Endothelial cell of umbilical vein (primary cell): ENCODE results near the gene NTN4. TPM values are rescaled to one million over a fixed set of nuclear protein-coding genes. Genes with fewer than 3 reads are reported as not detected.

ENCODE experiments used
- BruUV-seq: library from RNA; stranded (reverse); fragments of 400-500 nt; replicated peaks from 2 replicates; lab custom pipeline; 2021; lab: Mats Ljungman, UMichigan
- CTCF ChIA-PET: fragments of 300-600, 350-600 bp; sonication (Branson Sonifier 250); formaldehyde crosslinking; loops from one replicate; lab custom pipeline; 2021; ENCODE audit warnings: antibody characterized with exemption, inconsistent platforms; lab: Charles Lee
- POLR2A ChIA-PET: fragments of 300-600, 350-600 bp; sonication (Branson Sonifier 250); formaldehyde crosslinking; loops from one replicate; lab custom pipeline; 2021; ENCODE audit warnings: antibody characterized with exemption, inconsistent platforms; lab: Charles Lee
- DNase-seq: peaks from one replicate; pipeline ENCODE4 v3.0.0-alpha.2; 2011; ENCODE audit warnings: low read depth, low spot score
- FAIRE-seq: peaks from 2 replicates; lab custom pipeline; 2011; peaks lifted over from hg19 to GRCh38; lab: Jason Lieb, UNC
- H2AFZ ChIP-seq: 2 replicates; pipeline ENCODE4 v1.6.0; 2012; ENCODE audit warnings: low read depth, low read length, control low read depth, inconsistent platforms
- H3K27ac ChIP-seq: 2 replicates; pipeline ENCODE4 v1.5.1; 2011; ENCODE audit warnings: low read depth, mild to moderate bottlenecking, control low read depth, low read length, moderate library complexity; ENCODE audit not compliant: insufficient read depth
- H3K27me3 ChIP-seq, 2 experiments: 2 replicates each; pipeline versions ENCODE4 v1.6.0 to v1.6.1; 2011; ENCODE audit warnings: low read length in 2 of 2, mixed read lengths in 1 of 2; ENCODE audit not compliant: control insufficient read depth in 2 of 2, insufficient read depth in 2 of 2
- H3K36me3 ChIP-seq, 2 experiments: 2 replicates in 1 of 2; 3 replicates in 1 of 2; pipeline ENCODE4 v1.5.1; 2011; ENCODE audit warnings: low read length in 2 of 2, mild to moderate bottlenecking in 1 of 2, moderate library complexity in 1 of 2; ENCODE audit not compliant: control insufficient read depth in 2 of 2, insufficient read depth in 2 of 2; ENCODE audit errors: extremely low read depth in 1 of 2
- H3K4me1 ChIP-seq: 3 replicates; pipeline ENCODE4 v1.5.1; 2011; ENCODE audit warnings: mild to moderate bottlenecking, low read length; ENCODE audit not compliant: control insufficient read depth, insufficient read depth; ENCODE audit errors: extremely low read depth
- H3K4me2 ChIP-seq: 2 replicates; pipeline ENCODE4 v1.6.1; 2011; ENCODE audit warnings: low read length, control low read depth, mixed read lengths; ENCODE audit not compliant: insufficient read depth
- H3K4me3 ChIP-seq, 3 experiments: fragments of 200-600 bp in 1 of 3; sonication (generic), shearing (Covaris generic) in 1 of 3; replicated peaks in 1 of 3; 2 replicates each; pipeline ENCODE4 v1.5.1; 2011 to 2016; ENCODE audit warnings: control low read depth in 3 of 3, low read length in 3 of 3, mild to moderate bottlenecking in 2 of 3, inconsistent platforms in 1 of 3, low read depth in 1 of 3, moderate library complexity in 1 of 3; ENCODE audit not compliant: insufficient read depth in 1 of 3
- H3K79me2 ChIP-seq: 2 replicates; pipeline ENCODE4 v1.6.0; 2012; ENCODE audit warnings: low read length, inconsistent platforms; ENCODE audit not compliant: control insufficient read depth, insufficient read depth
- H3K9ac ChIP-seq: replicated peaks from 2 replicates; pipeline ENCODE3; 2011; ENCODE audit warnings: low read length, control low read depth; ENCODE audit not compliant: insufficient read depth; ENCODE audit errors: extremely low read depth
- H3K9me1 ChIP-seq: replicated peaks from 3 replicates; pipeline ENCODE4 v1.6.0; 2011; ENCODE audit warnings: mild to moderate bottlenecking, low read length; ENCODE audit not compliant: control insufficient read depth, insufficient read depth; ENCODE audit errors: extremely low read depth
- H3K9me3 ChIP-seq: replicated peaks from 2 replicates; pipeline ENCODE4 v1.5.1; 2012; ENCODE audit warnings: low read length, inconsistent platforms; ENCODE audit not compliant: control insufficient read depth, insufficient read depth
- H4K20me1 ChIP-seq: replicated peaks from 2 replicates; pipeline ENCODE3; 2011; ENCODE audit warnings: mild to moderate bottlenecking, low read length; ENCODE audit not compliant: control insufficient read depth, insufficient read depth; ENCODE audit errors: extremely low read depth
- EZH2 ChIP-seq: IDR thresholded peaks from 2 replicates; pipeline ENCODE4 v1.6.1; 2012; ENCODE audit warnings: borderline replicate concordance, low read depth, mild to moderate bottlenecking, moderate library complexity, low read length, inconsistent platforms; ENCODE audit not compliant: severe bottlenecking
- FOS ChIP-seq: IDR thresholded peaks from 2 replicates; pipeline ENCODE4 v1.6.1; 2011; ENCODE audit warnings: mild to moderate bottlenecking, low read length, moderate library complexity, borderline replicate concordance; ENCODE audit not compliant: insufficient read depth
- GATA2 ChIP-seq: IDR thresholded peaks from 2 replicates; pipeline ENCODE4 v1.7.0; 2011; ENCODE audit warnings: low read depth, mild to moderate bottlenecking, moderate library complexity, mixed read lengths, low read length; ENCODE audit not compliant: insufficient read length, insufficient read depth
- POLR2A ChIP-seq: IDR thresholded peaks from 2 replicates; pipeline ENCODE4 v1.6.1; 2012; ENCODE audit warnings: low read depth, mild to moderate bottlenecking, control low read depth, low read length
- POLR2AphosphoS5 ChIP-seq: IDR thresholded peaks from 2 replicates; pipeline ENCODE4 v1.6.1; 2012; ENCODE audit warnings: low read depth, mild to moderate bottlenecking, control low read depth, low read length, moderate library complexity; ENCODE audit not compliant: insufficient read depth
- dilution Hi-C: fragments of 300-500 bp; cut with MboI; formaldehyde crosslinking; loops from one replicate; pipeline ENCODE4 v1.15.0; 2019; ENCODE audit warnings: low sequenced_read_pairs; ENCODE audit not compliant: extremely low pct_ligation_motif_present
- intact Hi-C: fragments of 100-400 bp; cut with micrococcal nuclease; formaldehyde crosslinking; loops from one replicate; pipeline ENCODE4 v1.10.0; 2022
- polyA plus RNA-seq, 4 experiments: library from polyadenylated mRNA; depleted of rRNA in 3 of 4; stranded (reverse) in 3 of 4; unstranded in 1 of 4; fragments of >200 nt; gene quantifications; 2 replicates each; pipeline versions ENCODE4 v1.2.1 to v1.2.3, GENCODE V29; 2011 to 2012; ENCODE audit warnings: missing spikeins in 1 of 4
- total RNA-seq: library from RNA; stranded (reverse); gene quantifications from 2 replicates; pipeline ENCODE4 v1.2.3, GENCODE V29; 2021
- TF ChIP-seq, protein P1 (sequence below), 2 donors: IDR thresholded peaks; 1 replicate in 1 of 2; 2 replicates in 1 of 2; pipeline ENCODE4 v1.5.1; 2011; ENCODE audit warnings: low read length in 2 of 2, mild to moderate bottlenecking in 2 of 2, moderate library complexity in 2 of 2, control low read depth in 1 of 2, inconsistent platforms in 1 of 2, low read depth in 1 of 2; ENCODE audit not compliant: insufficient read depth in 1 of 2; ENCODE audit errors: extremely low read depth in 1 of 2
- TF ChIP-seq, protein P2 (sequence below): IDR thresholded peaks from 2 replicates; pipeline ENCODE4 v1.6.1; 2011; ENCODE audit not compliant: insufficient read depth, insufficient read length

NTN4 gene
- total and polyA plus RNA-seq, 2 donors (not counting 3 experiments of a cell fraction or from before 2014, with no cell fraction given): 120 to 317 TPM

DNA sequence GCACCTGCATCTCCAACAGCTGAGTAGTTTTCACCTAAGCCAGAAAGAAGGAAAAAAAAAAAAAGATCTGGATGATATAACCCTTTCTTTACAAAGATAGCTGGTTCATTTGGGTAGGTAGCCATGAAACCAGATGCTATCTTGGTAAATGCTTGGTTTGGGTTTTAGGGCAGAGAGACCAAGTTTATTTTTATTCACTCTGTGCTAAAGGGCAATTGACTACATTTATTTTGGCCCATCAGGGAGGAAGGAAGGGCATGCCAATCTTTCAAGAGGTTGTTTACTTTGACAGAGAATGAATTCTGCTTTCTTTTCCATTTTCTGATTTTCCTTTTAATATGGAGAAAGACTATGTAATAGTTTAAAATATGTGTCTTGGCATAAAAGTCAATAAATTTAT is 91.0 kb downstream of the NTN4 start:
- intact Hi-C loops: no loop called here

GRCh38 chr12:95694136-95694535 is 96.4 kb downstream of the NTN4 start:
- Histone ChIP-seq H3K4me1 (no peaks in the 10 kb centered on the region), H3K9me1 (no peaks in the 10 kb centered on the region), H3K9me3 (no peaks in the 10 kb centered on the region), H3K79me2 (no peaks in the 10 kb centered on the region), H3K27ac (no peak overlapping the region), H3K27me3 (no peaks in the 10 kb centered on the region), H3K4me2 (no peak overlapping the region), H3K36me3 (peaks cover 0 to 6% of the 10 kb centered on the region in 2 experiments), H3K9ac (no peak overlapping the region), H3K4me3 (no peak overlapping the region), H2AFZ (no peak overlapping the region), H4K20me1 (no peaks in the 10 kb centered on the region)
- ChIA-PET CTCF (interaction anchor here (0.6 to 1.5 kb wide), 3 partner anchors 15 to 105 kb away, joined by 3 to 5 read pairs (median 3); no protein-coding TSS in a partner anchor), POLR2A (interaction anchor here (0.6 kb wide), 1 partner anchor 15 kb away, joined by 3 read pairs; no protein-coding TSS in a partner anchor)
- DNase-seq (no peak), FAIRE-seq (no peak)
- intact Hi-C loops (no loop called here), dilution Hi-C loops (no loop called here)
- TF ChIP-seq FOS (no peak), POLR2A (no peak), EZH2 (no peak), POLR2AphosphoS5 (no peak)
- TF ChIP-seq, protein P1, sequence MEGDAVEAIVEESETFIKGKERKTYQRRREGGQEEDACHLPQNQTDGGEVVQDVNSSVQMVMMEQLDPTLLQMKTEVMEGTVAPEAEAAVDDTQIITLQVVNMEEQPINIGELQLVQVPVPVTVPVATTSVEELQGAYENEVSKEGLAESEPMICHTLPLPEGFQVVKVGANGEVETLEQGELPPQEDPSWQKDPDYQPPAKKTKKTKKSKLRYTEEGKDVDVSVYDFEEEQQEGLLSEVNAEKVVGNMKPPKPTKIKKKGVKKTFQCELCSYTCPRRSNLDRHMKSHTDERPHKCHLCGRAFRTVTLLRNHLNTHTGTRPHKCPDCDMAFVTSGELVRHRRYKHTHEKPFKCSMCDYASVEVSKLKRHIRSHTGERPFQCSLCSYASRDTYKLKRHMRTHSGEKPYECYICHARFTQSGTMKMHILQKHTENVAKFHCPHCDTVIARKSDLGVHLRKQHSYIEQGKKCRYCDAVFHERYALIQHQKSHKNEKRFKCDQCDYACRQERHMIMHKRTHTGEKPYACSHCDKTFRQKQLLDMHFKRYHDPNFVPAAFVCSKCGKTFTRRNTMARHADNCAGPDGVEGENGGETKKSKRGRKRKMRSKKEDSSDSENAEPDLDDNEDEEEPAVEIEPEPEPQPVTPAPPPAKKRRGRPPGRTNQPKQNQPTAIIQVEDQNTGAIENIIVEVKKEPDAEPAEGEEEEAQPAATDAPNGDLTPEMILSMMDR (IDR thresholded peaks at IDR 0.05; ENCODE audit: extremely low read depth in 1 of 2, insufficient read depth in 1 of 2, low read depth in 1 of 2, low read length in 2 of 2): no peak
- TF ChIP-seq, protein P2, sequence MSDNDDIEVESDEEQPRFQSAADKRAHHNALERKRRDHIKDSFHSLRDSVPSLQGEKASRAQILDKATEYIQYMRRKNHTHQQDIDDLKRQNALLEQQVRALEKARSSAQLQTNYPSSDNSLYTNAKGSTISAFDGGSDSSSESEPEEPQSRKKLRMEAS: no peak
- no TSS peak for BruUV-seq

More for the DNA sequence above, 91.0 kb downstream of the NTN4 start:
- Histone ChIP-seq H3K9me1 (no peaks in the 10 kb centered on the region), H3K4me1 (no peaks in the 10 kb centered on the region), H3K4me3 (no peak overlapping the region), H3K4me2 (no peak overlapping the region), H3K27ac (no peak overlapping the region), H3K36me3 (peaks cover 0 to 7% of the 10 kb centered on the region in 2 experiments), H3K79me2 (no peaks in the 10 kb centered on the region), H3K9me3 (no peaks in the 10 kb centered on the region), H2AFZ (no peak overlapping the region), H3K27me3 (no peaks in the 10 kb centered on the region), H3K9ac (no peak overlapping the region), H4K20me1 (no peaks in the 10 kb centered on the region)
- dilution Hi-C loops: no loop called here
- CTCF ChIA-PET: no interaction called here
- POLR2A ChIA-PET: no interaction called here
- FAIRE-seq (no peak), DNase-seq (no peak)
- BruUV-seq: no TSS peak
- TF ChIP-seq POLR2AphosphoS5: no peak
- TF ChIP-seq, protein P2: no peak
- no peak for TF ChIP-seq GATA2
